Activated T-helper 1 cell treated with anti-CD3 and anti-CD28 coated beads, Interleukin-2, amount 50 U/mL, for 16 hours (primary cell): ENCODE results near the gene CDC42EP3.

ENCODE experiments used
- DNase-seq, 2 donors: peaks; one replicate each; pipeline ENCODE4 v3.0.0-alpha.2; 2020; ENCODE audit warnings: low read depth in 1 of 2, low spot score in 1 of 2

CDC42EP3 gene

GRCh38 chr2:37671009-37671815 lies at the start of gene CDC42EP3:
CDC42EP3 (minus strand) TSS chr2:37671642; CDS start chr2:37646587, 25,055 bp downstream.
- DNase-seq: peak; percentile 39 to 63

DNA sequence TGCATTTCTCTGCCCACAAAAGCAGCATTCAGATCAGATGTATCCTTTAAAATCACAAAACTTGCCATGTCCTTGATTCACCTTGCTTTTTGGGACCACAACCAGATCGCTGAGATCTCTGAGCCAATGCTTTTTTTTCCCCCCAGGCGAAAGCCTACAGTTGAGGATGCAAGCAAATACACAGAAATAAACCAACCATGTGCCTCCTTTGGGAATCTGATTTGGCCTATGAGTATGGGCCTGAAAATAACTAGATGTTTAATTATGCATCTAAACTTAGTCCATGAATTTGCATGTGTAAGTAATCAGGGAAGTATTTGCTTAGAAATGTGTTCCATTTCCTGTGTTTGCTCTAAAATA lies 49.7 kb upstream of the CDC42EP3 start:
- no peak for DNase-seq

DNA sequence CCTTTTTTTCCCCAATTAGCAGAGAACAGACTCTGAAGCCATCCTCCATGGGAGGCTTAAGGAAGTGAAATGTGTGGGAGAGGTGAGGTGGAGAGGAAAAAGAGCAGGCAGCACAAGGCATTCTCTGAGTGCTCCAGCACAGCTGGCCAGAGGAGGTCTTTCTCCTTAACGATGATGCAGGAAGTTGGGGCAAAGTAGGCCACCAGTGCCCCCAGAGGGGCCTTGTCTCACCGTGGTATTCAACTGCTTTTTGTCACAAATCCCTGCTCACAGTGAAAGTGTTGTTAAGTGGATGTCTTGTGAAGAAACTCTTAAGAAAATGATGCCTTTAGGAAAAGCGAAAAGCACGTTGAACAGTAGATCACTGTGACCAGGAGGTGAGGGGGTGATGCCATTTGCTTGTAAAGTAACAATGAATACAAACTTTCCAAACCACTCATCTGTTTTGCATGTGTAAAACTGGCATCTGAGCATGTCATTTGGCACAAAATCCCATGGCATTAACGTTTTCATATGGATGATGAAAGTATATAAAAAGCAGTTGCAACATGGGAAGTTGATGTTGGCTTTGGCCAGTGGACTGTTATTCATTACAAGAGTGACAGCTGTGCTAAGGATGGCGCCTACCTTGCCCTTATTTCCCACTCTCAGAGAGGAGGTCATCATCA lies 49.2 kb upstream of the CDC42EP3 start:
- no peak for DNase-seq

DNA sequence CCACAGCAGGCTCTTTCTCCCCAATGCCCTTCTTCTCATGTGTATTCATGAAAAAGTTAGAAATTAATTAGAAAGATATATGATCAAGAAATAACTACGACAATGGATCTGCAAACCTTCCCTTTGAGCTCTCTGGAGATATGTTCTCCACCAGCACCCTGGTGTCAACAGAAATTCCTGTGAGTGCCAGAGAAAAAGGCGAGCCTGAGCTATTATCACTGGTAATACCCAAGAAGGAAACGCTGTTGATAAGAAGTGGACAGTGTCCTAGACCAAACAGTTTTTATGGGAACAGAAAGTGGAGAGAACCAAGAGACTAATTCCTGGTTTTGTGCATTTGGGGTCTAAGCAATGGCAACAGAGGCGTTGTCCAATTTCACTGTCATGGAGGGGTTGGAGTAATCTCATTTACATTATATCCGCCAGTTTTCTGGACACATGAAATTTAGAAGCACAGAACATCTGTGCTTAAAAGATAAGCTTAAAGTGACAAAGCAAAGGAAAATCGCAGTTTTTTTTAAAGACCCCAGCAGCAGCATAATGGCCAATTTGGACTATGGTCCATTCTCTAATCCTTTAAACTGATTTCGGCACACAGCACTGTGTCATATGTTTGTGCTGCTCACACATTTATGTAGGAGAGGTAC lies 47.2 kb upstream of the CDC42EP3 start:
- DNase-seq: no peak

DNA sequence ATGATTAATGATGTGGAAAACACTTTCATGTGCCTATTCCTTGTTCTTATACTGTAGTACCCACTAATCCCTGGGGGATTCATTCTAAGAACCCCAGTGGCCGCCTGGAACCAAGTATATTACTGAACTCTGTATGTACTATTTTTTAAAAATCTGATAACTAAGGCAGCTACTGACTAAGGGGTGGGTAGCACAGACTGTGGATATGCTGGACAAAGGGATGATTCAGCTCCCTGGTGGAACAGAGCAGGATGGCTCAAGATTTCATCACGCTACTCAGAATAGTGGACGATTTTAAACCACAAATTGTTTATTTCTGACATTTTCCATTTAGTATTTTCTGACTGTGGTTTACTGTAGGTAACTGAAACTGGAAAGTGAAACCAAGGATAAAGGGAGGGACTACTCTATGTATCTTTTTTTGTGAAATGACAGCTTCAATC lies 41.8 kb upstream of the CDC42EP3 start:
- no peak for DNase-seq

DNA sequence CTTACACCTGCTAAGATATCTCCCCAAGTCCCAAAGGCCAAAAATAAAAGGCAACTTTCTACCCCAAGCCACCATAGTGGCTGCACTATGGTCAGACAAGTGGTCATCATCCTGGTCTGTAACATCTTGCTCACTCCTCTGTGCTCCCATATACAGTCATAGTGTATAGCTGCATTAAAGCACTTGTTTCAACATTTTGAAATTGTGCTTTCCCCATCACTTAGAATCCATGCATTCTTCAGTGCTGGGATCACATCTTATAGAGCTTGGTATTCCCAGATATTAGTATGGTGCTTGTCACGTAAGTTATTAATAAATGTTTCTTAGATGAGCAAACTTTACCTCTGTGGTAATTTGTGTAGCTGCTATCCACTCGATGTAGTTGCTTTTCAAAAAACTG lies 40.4 kb upstream of the CDC42EP3 start:
- no peak for DNase-seq

- DNase-seq: no peak
Measured at GRCh38 chr2:37711308-37711731, 39.9 kb upstream of the CDC42EP3 start.

DNA sequence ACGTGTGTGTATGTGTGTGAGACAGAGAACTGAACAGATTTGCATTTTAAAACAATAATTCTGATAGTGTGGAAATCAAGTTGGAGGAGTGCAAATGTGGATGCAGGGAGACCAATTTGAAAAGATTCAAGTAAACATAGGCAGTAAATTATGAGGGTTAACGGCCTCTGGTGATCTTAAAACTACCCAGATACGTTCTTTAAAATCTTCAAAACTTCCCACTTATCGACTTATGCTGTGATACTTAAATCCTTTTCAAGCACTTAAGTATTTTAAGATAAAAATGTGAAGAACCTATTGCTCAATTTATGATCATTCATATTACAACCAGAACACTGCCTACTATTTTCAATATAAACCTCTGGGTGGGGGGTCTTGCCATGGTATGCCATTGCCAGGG lies 37.7 kb upstream of the CDC42EP3 start:
- no peak for DNase-seq

DNA sequence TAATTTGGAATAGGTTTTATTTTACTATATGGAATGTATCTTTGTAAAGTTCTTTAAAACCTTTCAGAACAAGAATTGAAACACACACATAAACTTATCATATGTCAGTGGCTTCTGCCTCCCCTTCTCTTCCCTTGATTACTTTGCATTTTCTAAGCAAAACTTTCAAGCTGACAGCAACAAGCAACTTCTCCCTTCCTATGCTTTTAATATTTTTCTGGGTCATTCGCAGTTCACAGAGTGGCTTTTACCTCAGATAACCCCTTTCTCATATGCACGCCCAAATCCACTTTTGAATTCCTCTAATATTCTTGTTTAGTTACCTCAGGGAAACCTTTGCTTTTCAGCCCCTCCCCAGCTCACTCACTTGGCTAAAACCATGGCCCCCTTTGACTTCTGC lies 36.7 kb upstream of the CDC42EP3 start:
- DNase-seq: no peak

DNA sequence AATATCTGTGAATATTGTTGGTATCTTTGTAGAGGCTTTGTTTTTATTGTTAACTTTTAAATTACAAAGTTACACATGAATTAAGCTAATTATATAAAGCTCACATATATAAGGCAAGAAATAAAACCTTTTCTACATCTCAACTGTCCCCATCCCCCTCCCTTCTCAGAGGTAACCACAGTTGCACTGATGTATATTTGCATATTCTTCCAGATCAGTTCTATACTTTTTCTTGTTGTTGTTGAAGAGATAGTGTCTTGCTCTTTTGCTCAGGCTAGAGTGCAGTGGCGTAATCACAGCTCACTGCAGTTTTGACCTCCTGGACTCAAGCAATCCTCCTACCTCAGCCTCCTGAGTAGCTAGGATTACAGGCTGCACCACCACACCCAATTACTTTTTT lies 36.0 kb upstream of the CDC42EP3 start:
- no peak for DNase-seq

GRCh38 chr2:37706334-37707183 lies 35.1 kb upstream of the CDC42EP3 start:
- no peak for DNase-seq

DNA sequence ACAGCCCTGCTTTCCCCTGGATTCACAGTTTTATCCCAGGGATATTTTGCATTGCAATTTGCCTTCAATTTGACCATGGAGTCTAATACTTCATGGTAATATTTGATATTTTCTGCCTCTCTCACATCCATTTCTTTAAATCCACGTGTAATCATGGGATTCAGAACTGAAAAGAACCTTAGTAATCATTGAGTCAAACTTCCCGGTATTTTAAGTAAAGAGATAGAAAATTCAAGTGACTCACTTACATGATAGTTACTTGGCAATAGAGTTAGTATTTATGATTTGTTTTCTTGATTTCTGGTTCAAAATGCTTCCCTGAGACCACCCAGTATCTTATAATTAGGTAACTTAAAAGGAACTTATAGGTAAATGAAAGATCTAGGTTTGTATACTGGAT lies 33.7 kb upstream of the CDC42EP3 start:
- DNase-seq: no peak

- no peak for DNase-seq
Measured at GRCh38 chr2:37698931-37699481, 27.6 kb upstream of the CDC42EP3 start.

DNA sequence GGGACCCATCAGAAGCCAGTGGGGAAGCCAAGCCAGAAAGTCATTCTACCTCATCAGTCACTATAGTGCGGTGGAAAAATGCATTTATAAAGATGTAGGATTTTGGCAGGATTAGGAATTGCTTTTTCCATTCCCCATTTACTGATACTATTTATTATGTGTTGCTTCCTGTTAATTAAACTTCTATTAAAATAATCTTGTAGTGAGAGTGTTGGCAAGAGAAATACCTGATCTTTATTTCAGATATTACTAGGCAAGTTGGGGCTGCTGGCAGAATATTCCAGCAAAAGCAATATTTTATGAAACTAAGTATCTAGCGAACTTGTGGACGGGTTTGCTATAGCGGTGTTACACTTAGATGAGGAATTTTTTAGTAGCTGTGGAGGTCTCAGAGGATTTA lies 23.9 kb upstream of the CDC42EP3 start:
- DNase-seq: no peak

GRCh38 chr2:37692711-37693110 lies 21.3 kb upstream of the CDC42EP3 start:
- DNase-seq: no peak

DNA sequence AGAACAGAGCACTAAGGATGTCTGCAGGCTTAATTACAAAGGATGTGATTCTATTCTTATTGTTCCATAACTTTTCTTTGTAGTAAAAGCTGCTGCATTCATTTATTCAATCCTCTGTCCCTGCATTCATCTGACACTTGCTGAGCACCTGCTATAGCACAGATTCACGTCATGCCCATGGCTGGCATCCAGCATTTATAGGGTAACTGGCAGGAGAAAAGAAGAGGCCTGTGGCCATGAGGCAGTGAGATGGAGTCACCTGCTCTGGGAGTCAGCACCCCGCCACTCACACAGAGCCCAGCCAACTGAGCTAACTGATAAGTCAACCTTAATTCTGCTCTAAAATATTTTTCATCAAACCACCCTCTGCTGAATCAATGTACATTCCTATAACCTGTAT lies 18.3 kb upstream of the CDC42EP3 start:
- no peak for DNase-seq

DNA sequence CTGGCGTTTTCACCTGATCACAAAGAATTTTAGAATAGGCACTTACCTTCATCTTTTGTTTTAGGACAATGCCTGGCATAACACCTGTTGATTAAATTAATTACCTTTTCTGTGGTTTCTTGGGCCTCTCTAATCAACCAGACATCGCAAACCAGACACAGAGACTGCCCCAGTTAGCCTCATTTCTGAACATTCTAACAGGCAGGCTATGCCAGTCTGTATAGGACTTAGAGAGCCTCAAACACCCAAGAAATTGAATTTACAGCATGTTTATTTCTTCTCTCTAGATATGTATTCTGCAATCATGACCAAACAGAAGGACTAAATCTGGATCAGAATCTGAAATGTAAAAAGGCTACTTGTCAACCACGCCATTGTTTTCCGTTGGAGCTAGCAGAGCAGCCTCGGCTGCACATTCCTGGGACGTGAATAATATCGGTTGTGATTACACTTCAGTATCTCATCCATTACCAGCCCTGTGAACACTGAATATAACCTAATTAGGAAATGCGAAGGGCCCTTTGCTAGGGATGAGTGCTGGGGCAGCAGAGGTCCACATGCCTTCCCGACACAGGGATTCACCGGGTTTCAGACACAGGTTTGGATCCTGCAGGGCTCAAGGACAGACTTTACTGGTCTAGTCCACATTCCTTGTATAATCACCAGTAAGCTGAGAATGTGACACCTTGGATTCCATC lies 17.5 kb upstream of the CDC42EP3 start:
- DNase-seq: no peak

DNA sequence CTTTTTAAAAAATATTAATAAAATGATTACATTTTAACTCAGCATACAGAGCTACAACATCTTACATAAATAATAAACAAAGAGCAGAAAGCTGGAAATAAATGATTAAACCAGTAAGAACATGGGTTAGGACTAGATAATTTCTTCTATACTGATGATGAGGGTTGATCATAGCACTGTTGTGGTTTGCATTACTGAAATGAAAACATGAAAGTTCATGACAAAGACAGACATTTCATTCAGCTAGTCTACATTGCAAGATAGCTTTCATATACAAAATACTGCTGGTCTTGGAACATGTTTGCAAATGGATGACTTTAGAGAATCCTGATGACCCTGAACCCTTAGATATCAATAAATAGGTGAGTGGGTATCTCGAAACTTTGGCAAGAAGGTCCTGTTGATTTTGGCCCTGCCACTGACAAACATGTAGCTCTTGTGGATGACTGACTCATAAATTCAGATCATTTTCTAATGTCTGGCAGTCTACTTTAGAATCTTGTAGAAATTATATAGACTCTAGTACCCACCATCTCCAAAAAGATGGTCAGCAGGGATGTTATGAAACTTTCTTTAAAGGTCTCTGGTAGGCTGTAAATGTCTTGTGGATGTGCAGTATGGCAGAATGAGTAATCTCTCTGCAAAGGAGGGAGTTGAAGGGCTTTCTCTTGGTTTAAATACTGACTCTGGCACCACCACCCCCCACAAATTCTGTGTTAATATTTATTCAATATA lies 15.5 kb upstream of the CDC42EP3 start:
- DNase-seq: no peak

DNA sequence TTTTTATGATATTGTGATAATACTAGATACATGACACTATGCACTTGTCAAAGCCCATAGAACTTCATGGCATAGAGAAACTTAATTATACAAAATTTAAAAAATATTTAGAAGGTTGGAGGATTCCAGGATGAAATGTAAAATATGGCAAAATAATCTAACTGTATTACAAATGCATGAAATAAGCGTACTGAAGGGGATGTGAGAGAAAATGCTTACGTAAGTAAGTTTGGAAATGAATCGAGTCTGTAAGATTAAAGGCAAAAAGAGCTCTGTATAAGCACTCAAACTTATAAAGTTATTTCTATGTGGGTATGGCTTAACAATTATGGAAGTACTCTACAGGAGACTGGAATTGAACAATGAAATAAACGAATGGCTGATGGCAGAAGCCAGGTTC lies 13.4 kb upstream of the CDC42EP3 start:
- no peak for DNase-seq
